ENCODE data around the gene TERT.

The TERT gene

DNA sequence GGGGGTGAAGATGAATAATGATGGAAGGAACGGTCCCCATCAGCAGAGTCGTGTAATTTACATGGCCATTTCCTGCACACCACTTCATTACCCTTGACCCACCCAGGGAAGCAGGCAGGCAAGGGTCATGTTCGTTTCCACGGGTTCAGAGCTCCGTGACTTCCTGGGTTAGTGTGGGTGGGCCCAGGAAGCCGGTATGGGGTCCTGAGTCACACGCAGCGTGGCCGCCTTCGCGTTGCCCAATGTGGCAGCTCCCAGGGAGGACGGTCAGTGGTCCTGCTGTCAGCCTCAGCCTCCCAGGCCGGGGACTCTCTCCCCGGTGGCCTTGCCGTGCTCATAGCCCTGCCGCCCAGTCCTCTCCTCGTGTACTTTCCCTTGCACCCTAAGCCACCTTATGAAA lies 5.1 kb upstream of the TERT start:
- TF ChIP-seq, protein P1, sequence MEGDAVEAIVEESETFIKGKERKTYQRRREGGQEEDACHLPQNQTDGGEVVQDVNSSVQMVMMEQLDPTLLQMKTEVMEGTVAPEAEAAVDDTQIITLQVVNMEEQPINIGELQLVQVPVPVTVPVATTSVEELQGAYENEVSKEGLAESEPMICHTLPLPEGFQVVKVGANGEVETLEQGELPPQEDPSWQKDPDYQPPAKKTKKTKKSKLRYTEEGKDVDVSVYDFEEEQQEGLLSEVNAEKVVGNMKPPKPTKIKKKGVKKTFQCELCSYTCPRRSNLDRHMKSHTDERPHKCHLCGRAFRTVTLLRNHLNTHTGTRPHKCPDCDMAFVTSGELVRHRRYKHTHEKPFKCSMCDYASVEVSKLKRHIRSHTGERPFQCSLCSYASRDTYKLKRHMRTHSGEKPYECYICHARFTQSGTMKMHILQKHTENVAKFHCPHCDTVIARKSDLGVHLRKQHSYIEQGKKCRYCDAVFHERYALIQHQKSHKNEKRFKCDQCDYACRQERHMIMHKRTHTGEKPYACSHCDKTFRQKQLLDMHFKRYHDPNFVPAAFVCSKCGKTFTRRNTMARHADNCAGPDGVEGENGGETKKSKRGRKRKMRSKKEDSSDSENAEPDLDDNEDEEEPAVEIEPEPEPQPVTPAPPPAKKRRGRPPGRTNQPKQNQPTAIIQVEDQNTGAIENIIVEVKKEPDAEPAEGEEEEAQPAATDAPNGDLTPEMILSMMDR (IDR thresholded peaks at IDR 0.05; ENCODE audit: insufficient read depth, low read length, poor library complexity, severe bottlenecking) = no peak
- no peaks in the 10 kb centered on the region for H3K79me2 ChIP-seq (ENCODE audit: insufficient read depth, low read length)
- peaks cover 12% of the 10 kb centered on the region; the same call in 1 of the 2 replicates for H3K36me3 ChIP-seq (ENCODE audit: low read length)
- no peak overlapping the region for H2AFZ ChIP-seq (ENCODE audit: low read depth, low read length, severe bottlenecking)
- no peaks in the 10 kb centered on the region for H4K20me1 ChIP-seq (ENCODE audit: low read depth, low read length)
- no peak overlapping the region for H3K27ac ChIP-seq (ENCODE audit: low read depth, low read length)
- no peak overlapping the region for H3K4me3 ChIP-seq (ENCODE audit: insufficient read depth, low read length, poor library complexity, severe bottlenecking)
- H3K27me3 ChIP-seq (ENCODE audit: low read length) = no peaks in the 10 kb centered on the region
- no peaks in the 10 kb centered on the region for H3K9me2 ChIP-seq (replicated peaks; ENCODE audit: insufficient read depth, low read length)
- H3F3A ChIP-seq (ENCODE audit: insufficient read depth) = peaks cover 19% of the 10 kb centered on the region
- H3K9ac ChIP-seq (ENCODE audit: low read length) = no peak overlapping the region
- no peaks in the 10 kb centered on the region for H3K9me3 ChIP-seq (ENCODE audit: insufficient read depth, low read length)
- H3K4me2 ChIP-seq (ENCODE audit: low read depth, low read length, poor library complexity, severe bottlenecking) = no peak overlapping the region

DNA sequence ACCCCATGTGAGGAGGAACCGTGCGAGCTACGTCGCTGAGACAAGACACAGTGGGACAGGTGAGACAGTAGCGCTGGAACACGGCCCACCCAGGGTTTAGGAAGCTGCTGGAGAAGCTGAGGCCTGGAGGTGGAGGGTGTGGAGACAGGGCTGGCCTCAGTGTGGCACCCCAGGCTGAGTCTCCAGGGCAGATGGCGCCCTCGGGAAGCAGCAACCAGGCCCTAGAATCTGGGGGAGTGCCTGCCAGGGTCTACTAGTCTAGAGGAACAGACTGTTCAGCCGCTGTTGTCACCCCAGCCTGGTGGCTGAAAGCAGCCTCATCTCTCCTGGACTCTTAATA lies 4.6 kb upstream of the TERT start:
- peaks cover 19% of the 10 kb centered on the region for H3F3A ChIP-seq (ENCODE audit: insufficient read depth)
- H2AFZ ChIP-seq (ENCODE audit: low read depth, low read length, severe bottlenecking) = no peak overlapping the region
- H3K79me2 ChIP-seq (ENCODE audit: insufficient read depth, low read length) = peaks cover 2% of the 10 kb centered on the region; the same call in 1 of the 2 replicates
- H3K27me3 ChIP-seq (ENCODE audit: low read length) = no peaks in the 10 kb centered on the region
- no peaks in the 10 kb centered on the region for H4K20me1 ChIP-seq (ENCODE audit: low read depth, low read length)
- no peak overlapping the region for H3K9ac ChIP-seq (ENCODE audit: low read length)
- no peak overlapping the region for H3K4me3 ChIP-seq (ENCODE audit: insufficient read depth, low read length, poor library complexity, severe bottlenecking)
- H3K27ac ChIP-seq (ENCODE audit: low read depth, low read length) = no peak overlapping the region
- TF ChIP-seq, protein P1 (IDR thresholded peaks at IDR 0.05; ENCODE audit: insufficient read depth, low read length, poor library complexity, severe bottlenecking) = no peak
- TF ChIP-seq EZH2phosphoT487 (conservative IDR thresholded peaks at IDR 0.05; ENCODE audit: low read length) = no peak
- H3K36me3 ChIP-seq (ENCODE audit: low read length) = peaks cover 12% of the 10 kb centered on the region; the same call in 1 of the 2 replicates
- no peaks in the 10 kb centered on the region for H3K9me3 ChIP-seq (ENCODE audit: insufficient read depth, low read length)
- no peak overlapping the region for H3K4me2 ChIP-seq (ENCODE audit: low read depth, low read length, poor library complexity, severe bottlenecking)
- no peaks in the 10 kb centered on the region for H3K9me2 ChIP-seq (replicated peaks; ENCODE audit: insufficient read depth, low read length)

DNA sequence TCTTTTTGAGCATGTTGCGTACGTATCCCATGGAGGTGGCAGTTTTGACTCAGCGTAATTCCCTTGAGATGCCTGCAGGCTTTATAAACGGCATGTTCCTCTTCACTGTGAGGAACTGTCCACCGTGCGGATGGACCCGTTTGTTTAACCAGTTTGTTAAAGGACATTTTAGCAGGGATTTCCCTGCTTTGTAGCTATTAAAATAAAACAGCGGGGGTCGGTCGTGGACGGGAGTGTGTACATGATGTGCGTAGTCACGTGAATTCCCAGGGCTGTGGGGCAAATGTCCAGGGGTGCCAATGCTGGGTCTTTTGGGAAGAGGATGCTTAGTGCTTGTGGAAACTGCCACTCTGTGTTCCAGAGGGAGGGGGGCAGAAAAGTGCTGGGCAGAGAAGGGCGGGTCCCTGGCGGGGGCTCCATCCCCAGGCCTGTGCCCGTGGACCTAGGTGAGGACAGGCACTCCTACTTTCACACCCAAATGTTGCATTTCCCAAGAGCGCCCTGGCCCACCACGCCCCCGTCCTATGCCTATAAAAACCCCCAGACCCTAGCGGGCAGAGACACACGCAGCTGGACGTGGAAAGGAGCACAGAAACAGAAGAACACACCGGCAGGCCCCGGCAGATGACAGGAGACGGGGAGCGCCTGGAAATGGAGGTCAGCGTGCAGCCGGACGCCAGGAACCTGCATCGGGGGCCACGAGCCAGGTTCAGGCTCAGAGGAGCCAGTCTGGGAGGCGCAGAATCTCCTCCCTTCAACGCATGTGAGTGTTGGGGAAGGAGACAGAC lies 4.0 kb upstream of the TERT start:
- Histone ChIP-seq H3K9me3 (ENCODE audit: insufficient read depth, low read length) (no peaks in the 10 kb centered on the region), H3K4me2 (ENCODE audit: low read depth, low read length, poor library complexity, severe bottlenecking) (no peak overlapping the region), H3K27ac (ENCODE audit: low read depth, low read length) (no peak overlapping the region), H4K20me1 (ENCODE audit: low read depth, low read length) (no peaks in the 10 kb centered on the region), H3F3A (ENCODE audit: insufficient read depth) (peaks cover 19% of the 10 kb centered on the region), H3K9me2 (replicated peaks; ENCODE audit: insufficient read depth, low read length) (no peaks in the 10 kb centered on the region), H3K27me3 (ENCODE audit: low read length) (no peaks in the 10 kb centered on the region), H3K4me3 (ENCODE audit: insufficient read depth, low read length, poor library complexity, severe bottlenecking) (no peak overlapping the region), H3K9ac (ENCODE audit: low read length) (no peak overlapping the region), H2AFZ (ENCODE audit: low read depth, low read length, severe bottlenecking) (no peak overlapping the region), H3K79me2 (ENCODE audit: insufficient read depth, low read length) (peaks cover 7% of the 10 kb centered on the region), H3K36me3 (ENCODE audit: low read length) (peaks cover 12% of the 10 kb centered on the region; the same call in 1 of the 2 replicates)
- TF ChIP-seq EZH2phosphoT487 (conservative IDR thresholded peaks at IDR 0.05; ENCODE audit: low read length) = no peak
- TF ChIP-seq, protein P1 (IDR thresholded peaks at IDR 0.05; ENCODE audit: insufficient read depth, low read length, poor library complexity, severe bottlenecking) = no peak
